ENCODE measurements around the gene CEP68.

Gene CEP68

DNA sequence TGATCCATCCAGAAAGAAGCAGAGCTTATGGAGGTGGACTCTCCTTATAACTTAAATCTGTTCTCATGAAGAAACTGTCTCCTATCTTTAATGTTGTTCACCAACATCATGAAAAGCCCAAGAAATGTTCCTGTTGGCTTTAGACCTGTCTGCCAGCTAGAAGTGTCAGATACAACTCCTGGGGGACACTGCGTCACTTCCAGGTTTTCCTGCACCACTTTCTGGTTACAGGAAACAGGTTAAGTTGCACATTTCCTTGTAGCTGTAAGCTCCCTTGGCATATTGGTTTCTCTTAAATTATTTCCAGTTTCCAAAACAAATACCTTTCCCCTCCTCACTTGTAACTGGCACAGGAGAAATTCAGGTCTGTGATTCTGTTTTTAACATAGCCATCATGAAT is 2.9 kb downstream of the CEP68 start:
- DNase-seq, result no peak

DNA sequence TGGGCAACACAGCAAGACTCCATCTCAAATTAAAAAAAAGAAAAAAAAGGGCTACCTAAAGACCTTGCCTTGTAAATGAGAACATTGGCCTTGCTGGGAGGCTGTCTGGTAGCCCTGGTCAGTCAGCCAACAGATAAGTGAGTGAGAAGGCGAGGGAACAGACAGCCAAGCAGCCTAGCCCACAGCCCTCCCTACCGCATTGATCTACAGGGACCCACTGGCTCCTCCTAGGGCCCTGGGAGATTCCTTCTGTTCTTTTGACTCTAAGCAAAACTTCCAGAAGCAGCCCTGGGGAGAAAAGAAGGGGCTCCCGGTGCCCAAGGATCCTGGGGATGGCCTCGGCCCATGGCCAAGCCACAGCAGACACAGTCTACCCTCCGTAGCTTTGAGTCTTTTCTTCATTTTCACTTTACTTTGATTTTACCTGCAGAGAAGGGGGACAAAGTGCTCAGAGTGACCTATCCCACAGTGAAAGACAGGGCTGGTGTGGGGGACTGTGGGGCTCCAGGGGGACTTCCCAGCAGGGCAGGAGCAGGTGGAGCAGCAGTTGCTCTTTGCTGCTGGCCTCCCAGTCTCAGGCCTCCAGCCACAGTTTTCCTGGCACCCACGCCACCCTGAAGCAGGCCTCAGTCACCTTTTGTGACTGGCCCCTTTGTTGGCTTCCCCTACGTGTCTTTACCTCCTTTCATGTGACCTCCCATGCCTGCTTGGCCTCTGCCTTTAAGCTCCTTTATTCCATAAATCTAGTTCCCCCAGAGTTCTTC is 5.1 kb downstream of the CEP68 start:
- DNase-seq, result no peak

GRCh38 chr2:65061910-65062339 is 5.7 kb downstream of the CEP68 start:
- no peak for DNase-seq

DNA sequence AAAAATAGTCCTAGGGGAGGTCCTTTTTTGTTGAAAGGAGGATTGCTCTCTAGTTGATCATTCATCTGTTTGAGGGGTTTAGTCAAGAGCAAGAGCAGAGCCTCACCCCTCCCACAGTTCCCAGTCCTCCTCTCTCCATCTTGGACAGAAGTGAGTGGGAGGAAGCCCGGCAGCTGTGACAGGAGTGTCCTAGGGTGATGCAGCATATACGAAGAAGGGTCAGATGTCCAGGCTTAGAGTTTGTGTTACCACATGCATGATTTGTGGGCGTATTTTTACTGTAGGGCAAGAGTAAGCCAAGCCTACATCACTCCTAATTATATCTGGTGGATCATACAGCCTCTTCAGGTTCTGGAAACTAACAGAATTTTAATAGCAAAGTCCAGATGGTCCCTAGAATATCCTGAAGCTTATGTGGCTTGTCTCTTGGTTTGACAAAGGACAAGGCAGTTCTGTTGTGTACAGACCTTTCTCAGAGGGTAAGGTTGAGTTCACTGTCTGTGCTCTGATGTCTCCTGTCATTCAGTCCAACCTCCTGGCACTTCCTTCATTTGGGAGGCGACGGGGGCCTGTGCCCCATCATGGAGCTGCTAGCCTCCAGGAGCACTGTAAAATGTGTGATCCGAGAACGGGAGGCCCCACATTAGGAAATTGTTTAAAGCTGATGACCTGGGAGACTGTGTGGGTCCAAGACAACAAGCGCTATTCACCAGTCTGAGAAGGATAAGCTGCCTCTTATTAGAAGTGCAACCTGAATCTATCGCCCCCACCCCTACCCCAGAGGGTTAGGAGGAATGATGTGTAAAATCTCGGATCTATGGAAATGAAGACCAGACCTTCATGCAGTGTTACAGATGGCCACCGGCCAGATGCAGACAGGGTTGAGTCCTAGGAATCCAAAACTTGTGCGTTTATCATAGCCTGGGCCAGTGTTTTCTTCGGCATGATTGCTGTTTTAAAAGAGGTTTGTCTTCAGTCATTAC is 6.9 kb downstream of the CEP68 start:
- no peak for DNase-seq

DNA sequence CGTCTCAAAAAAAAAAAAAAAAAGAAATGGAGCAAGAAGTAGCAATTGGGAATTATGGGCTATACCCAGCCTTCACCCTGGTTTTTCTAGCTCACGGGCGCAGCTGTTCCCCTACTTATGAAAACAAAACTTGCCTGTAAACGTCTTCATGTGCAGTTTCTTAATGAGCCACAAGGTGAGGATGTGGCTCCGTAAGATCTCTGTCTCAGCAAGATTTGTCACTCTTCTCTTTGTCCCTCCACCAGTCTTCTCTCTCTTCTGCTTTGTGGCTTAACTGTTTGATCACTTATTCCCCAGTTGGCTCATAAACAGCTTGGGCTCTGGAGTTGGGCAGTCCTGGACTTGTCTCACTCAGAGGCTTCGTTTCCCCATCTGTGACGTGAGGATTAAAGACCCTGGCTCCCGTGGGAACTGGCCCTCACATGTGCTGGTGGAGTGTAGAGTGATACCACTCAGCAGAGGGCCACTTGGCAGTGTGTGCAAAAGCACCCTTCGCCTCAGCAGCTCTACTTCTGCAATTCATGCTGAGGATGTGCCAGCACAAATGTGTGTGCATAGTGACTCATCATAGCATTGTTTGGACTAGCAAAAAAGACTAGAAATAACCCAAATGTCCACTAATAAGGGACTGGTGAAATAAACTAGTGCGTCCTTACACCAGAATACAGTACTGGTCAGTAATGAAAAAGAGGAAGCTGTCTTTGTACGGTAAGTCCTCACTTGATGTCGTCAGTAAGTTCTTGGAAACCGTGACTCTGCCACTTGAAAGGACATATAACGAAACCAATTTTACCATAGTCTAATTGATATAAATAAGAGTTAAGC is 8.7 kb downstream of the CEP68 start:
- DNase-seq, result no peak

DNA sequence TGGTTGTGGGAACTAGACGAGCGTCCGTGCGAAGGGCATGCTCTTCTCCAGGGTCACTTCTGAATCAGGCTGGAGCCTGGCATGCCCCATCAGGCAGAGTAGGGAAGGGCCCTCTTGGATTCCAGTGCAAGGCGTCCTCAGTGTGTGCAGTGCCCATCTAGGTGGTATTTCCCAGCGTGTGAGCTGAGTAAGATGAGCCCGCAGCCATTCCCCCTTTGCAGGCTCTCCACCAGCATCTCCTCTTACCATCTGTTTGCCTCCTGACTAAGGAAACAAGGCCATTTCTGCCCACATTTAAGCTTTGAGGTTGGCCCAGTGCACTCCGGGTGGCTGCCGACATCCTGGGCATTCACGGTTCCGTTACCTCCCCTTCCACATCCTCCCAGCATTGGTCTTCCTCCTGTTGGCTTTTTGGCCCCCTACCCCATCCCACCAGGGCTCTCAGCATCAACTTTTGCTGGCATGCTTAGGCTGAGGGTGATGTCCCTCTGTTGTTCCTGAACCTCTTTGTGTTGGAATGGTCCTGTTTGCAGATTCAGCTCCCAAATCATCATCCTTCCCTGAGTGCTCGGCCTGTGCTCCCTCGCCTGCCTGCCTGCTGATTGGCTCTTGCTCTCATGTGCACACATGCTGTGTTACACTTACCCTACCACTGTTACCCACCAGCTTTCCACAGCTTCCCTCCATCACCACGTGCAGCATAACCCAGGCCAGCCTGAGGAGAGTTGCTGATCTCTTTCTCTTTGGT is 11.8 kb downstream of the CEP68 start:
- DNase-seq, result no peak

DNA sequence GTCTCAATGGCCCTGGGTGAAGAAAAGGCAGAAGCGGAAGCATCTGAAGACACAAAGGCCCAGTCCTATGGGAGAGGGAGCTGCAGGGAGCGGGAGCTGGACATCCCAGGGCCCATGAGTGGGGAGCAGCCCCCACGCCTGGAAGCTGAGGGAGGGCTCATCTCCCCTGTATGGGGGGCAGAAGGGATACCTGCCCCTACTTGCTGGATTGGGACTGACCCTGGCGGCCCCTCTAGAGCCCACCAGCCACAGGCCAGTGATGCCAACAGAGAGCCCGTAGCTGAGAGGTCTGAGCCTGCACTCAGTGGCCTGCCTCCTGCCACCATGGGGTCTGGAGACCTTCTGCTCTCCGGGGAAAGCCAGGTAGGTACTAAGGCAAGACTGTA is 13.2 kb downstream of the CEP68 start:
- DNase-seq, result no peak

- DNase-seq, result no peak
These were observed 14.1 kb downstream of the CEP68 start for GRCh38 chr2:65070172-65070830.

- no peak for DNase-seq
These were observed 14.6 kb downstream of the CEP68 start for GRCh38 chr2:65070856-65071255.

- DNase-seq, result no peak
These were observed 15.4 kb downstream of the CEP68 start for GRCh38 chr2:65071499-65072180.

GRCh38 chr2:65072181-65072970 is 16.2 kb downstream of the CEP68 start:
- DNase-seq, result no peak

GRCh38 chr2:65073879-65074565 is 17.8 kb downstream of the CEP68 start:
- no peak for DNase-seq

DNA sequence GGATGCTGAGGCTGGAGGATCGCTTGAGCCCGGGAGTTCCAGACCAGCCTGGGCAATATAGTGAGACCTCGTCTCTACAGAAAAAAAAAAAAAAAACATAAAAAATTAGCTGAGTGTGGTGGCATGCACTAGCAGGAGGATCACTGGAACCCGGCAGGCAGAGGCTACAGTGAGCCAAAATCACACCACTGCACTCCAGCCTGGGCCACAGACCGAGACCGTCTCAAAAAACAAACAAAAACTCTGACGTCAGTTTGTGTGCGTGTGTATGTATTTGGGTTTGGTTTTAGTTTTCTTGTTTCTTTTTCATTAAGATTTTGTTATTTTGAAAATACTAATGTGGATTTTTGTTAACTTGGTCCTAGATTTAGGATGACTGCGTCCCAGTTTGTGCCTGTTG is 19.0 kb downstream of the CEP68 start:
- no peak for DNase-seq

DNA sequence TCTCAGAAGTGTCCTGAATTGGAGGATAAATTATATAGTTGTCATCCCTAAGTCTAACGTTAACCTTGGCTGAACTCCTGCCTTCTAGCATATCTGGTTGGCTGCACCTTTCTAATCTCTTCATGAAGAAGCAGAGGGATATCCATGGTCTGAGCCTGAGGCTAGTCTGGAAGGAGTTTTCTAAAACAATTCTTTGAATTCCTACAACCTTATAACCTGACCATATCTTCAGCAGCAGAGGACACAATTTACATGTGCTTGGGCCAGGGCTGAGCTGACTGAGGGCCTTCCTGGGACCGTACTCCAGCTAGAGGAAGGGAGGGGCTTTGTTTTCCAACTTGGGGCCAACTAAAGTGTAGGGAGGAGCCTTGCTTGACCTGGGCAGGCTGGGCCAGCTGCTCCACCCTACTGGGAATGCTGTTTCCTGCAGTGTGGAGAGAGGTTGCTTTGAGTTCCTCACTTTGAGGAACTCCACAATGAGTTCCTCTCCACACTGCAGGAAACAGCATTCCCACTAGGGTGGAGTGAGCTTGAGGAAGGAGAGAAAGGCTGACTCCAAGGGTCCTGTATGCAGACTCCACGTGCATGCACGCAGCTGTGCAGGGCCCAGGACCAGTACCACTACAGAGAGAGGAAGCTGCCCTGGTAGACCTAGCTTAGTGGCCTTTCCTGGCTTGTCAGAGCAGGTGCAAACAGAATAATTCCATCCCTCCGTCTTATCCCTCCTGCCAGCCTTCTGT is 19.6 kb downstream of the CEP68 start:
- no peak for DNase-seq

GRCh38 chr2:65076345-65076710 is 20.1 kb downstream of the CEP68 start:
- DNase-seq, result no peak

DNA sequence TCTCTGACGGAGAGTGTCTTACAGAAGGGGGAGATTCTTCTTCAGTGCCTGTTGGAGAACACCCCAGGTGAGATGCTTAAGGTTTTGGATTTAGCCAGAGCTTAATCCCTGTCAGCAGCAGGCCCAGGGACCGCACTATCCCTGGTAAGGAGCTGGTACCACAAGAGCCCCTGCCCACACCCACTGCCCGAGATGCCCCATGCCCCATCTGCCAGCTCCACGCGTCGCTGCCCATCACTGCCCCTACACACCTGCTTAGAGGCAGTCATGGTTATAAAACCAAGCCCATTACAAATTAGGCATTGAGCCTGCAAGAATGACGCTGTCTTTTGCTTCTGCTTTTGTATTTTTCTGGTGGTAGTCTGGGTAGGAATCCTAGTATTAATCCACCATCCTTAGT is 21.7 kb downstream of the CEP68 start:
- no peak for DNase-seq

DNA sequence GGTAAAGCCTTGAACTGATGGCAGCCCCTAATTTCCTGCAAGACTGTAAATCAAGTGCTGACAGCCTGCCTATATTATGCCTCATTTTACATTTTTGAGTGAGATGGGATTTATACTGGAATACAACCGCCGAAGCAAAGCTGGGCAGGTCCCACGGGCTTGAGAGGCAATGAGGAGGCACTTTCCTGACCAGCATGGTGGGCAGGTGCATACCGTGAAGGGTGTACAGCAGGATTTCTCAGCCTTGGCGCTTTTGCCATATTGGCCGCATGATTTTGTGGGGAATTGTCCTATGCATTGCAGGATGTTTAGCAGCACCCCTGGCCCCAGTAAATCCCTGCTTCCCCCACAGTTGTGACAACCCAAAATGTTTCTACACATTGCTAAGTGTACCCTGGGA is 22.8 kb downstream of the CEP68 start:
- no peak for DNase-seq

- DNase-seq, result no peak
These were observed 25.0 kb downstream of the CEP68 start for GRCh38 chr2:65081232-65081685.

- DNase-seq, result no peak
These were observed 28.9 kb downstream of the CEP68 start for GRCh38 chr2:65085148-65085547.

Measured in NCI-H748 treated with DMSO at 0.1 percent for 48 hours (cell line).